ENCODE results near the gene XAB2.

DNA sequence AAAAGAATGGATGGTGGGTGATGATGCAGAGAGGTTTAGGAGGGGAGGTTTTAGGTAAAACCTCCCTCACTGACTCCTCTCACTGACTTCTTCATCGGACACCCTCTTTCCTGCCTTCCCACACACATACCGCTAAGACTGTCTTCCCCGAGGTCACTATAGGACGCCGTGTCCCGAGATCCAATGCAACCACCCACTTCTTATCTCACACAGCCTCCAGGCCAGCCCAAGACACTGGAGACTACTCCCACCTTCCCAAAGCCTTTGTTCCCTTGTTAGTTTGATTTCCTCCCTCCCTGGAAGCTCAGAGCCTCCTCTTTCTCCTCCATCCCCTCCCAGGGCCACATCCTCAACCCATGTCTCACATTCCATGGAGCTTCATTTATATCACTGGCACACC, 50.2 kb downstream of the XAB2 start:
- TF ChIP-seq EZH2phosphoT487 (IDR thresholded peaks at IDR 0.05; ENCODE audit: insufficient read depth, low read depth) (no peak), EZH2 (IDR thresholded peaks at IDR 0.05; ENCODE audit: insufficient read depth, poor library complexity, severe bottlenecking) (no peak)
